GM12878 (cell line): ENCODE measurements around the gene S100A4. TPM values are rescaled to one million over a fixed set of nuclear protein-coding genes. Genes with fewer than 3 reads are reported as not detected.

Experiments
- ATAC-seq: fragments of 200-7000 bp; cut with Tn5 transposase; 3 replicates; pipeline ENCODE4 v1.9.1; 2020; ENCODE audit warnings: mild to moderate bottlenecking, moderate library complexity
- BruUV-seq: library from RNA; stranded (reverse); fragments of 400-500 nt; replicated peaks from 2 replicates; lab custom pipeline; 2021; lab: Mats Ljungman, UMichigan
- CTCF ChIA-PET: fragments of 300-600 bp; sonication (Branson Sonifier 250); formaldehyde crosslinking; extraction: SDS; loops from one replicate; lab custom pipeline; 2021; ENCODE audit warnings: inconsistent platforms; lab: Yijun Ruan, JAX
- POLR2A ChIA-PET: fragments of 350-600 bp; formaldehyde crosslinking; extraction: SDS; loops from one replicate; lab custom pipeline; 2021; ENCODE audit warnings: inconsistent platforms; lab: Charles Lee
- RAD21 ChIA-PET: fragments of 300-600 bp; sonication (Branson Sonifier 250); formaldehyde crosslinking; loops from one replicate; lab custom pipeline; 2023; ENCODE audit warnings: antibody characterized with exemption; ENCODE audit not compliant: unreplicated experiment; lab: Charles Lee
- SMC1A ChIA-PET: fragments of 300-600 bp; sonication (Branson Sonifier 250); formaldehyde crosslinking; loops from one replicate; lab custom pipeline; 2023; ENCODE audit not compliant: unreplicated experiment, uncharacterized antibody; lab: Charles Lee
- DNase-seq: peaks from one replicate; pipeline ENCODE4 v3.0.0-alpha.2; 2011; ENCODE audit warnings: low read depth, low spot score
- FAIRE-seq: peaks from 3 replicates; lab custom pipeline; 2011; peaks lifted over from hg19 to GRCh38; lab: Jason Lieb, UNC
- H2AFZ ChIP-seq: 2 replicates; pipeline ENCODE4 v1.6.0; 2011; ENCODE audit warnings: low read depth, low read length, control low read depth; ENCODE audit not compliant: control insufficient read depth
- H3K27ac ChIP-seq: 2 replicates; pipeline ENCODE4 v1.5.1; 2011; ENCODE audit warnings: control low read depth; ENCODE audit not compliant: control insufficient read depth, insufficient read depth
- H3K27me3 ChIP-seq, 2 experiments: replicated peaks in 1 of 2; 2 replicates each; pipeline versions ENCODE4 v1.6.0 to v1.6.1; 2011; ENCODE audit warnings: low read length in 1 of 2; ENCODE audit not compliant: control insufficient read depth in 2 of 2, insufficient read depth in 2 of 2
- H3K36me3 ChIP-seq, 2 experiments: 2 replicates each; pipeline ENCODE4 v1.5.1; 2011; ENCODE audit warnings: low read length in 1 of 2; ENCODE audit not compliant: control insufficient read depth in 2 of 2, insufficient read depth in 2 of 2
- H3K4me1 ChIP-seq: 2 replicates; pipeline ENCODE4 v1.6.1; 2011; ENCODE audit warnings: mild to moderate bottlenecking, low read length, moderate library complexity, mixed read lengths; ENCODE audit not compliant: control insufficient read depth, insufficient read depth
- H3K4me2 ChIP-seq: 2 replicates; pipeline ENCODE4 v1.6.0; 2011; ENCODE audit warnings: control low read depth; ENCODE audit not compliant: control insufficient read depth, insufficient read depth
- H3K4me3 ChIP-seq: fragments of 200-600 bp; sonication (generic); 2 replicates; pipeline ENCODE4 v1.5.1; 2016
- H3K79me2 ChIP-seq: 2 replicates; pipeline ENCODE4 v1.6.0; 2011; ENCODE audit warnings: low read length; ENCODE audit not compliant: control insufficient read depth, insufficient read depth
- H3K9ac ChIP-seq: 2 replicates; pipeline ENCODE4 v1.8.0; 2011; ENCODE audit warnings: low read length, control low read depth, mixed read lengths; ENCODE audit not compliant: control insufficient read depth, insufficient read depth
- H3K9me3 ChIP-seq: replicated peaks from 3 replicates; pipeline ENCODE4 v1.5.1; 2011; ENCODE audit warnings: mild to moderate bottlenecking, low read length; ENCODE audit not compliant: control insufficient read depth, insufficient read depth
- H4K20me1 ChIP-seq: 2 replicates; pipeline ENCODE4 v1.6.0; 2011; ENCODE audit not compliant: control insufficient read depth, insufficient read depth
- ATF7 ChIP-seq: fragments of 450-650 bp; IDR thresholded peaks from 2 replicates; pipeline ENCODE4 v1.6.1; 2016; ENCODE audit warnings: low read depth, mild to moderate bottlenecking
- BCL3 ChIP-seq: IDR thresholded peaks from 2 replicates; pipeline ENCODE4 v1.6.1; 2011; ENCODE audit warnings: borderline replicate concordance, low read depth, mild to moderate bottlenecking, moderate library complexity, low read length; ENCODE audit not compliant: insufficient read depth, poor library complexity, severe bottlenecking
- BHLHE40 ChIP-seq, 2 experiments: fragments of 450-650 bp in 1 of 2; IDR thresholded peaks; 2 replicates each; pipeline ENCODE4 v1.6.1; 2011 to 2017; ENCODE audit warnings: low read depth in 2 of 2, borderline replicate concordance in 1 of 2, improper control_type of control experiment in 1 of 2, low read length in 1 of 2, mild to moderate bottlenecking in 1 of 2
- CBX5 ChIP-seq: sonication (generic); IDR thresholded peaks from 2 replicates; pipeline ENCODE4 v1.6.1; 2016; ENCODE audit warnings: low read depth, moderate library complexity, mild to moderate bottlenecking, inconsistent platforms
- IKZF1 ChIP-seq: fragments of 450-650 bp; conservative IDR thresholded peaks from 2 replicates; pipeline ENCODE4 v1.6.1; 2017; ENCODE audit warnings: antibody characterized with exemption, mild to moderate bottlenecking
- IRF4 ChIP-seq: IDR thresholded peaks from 2 replicates; pipeline ENCODE4 v1.6.1; 2011; ENCODE audit warnings: low read depth, low read length
- MXI1 ChIP-seq: fragments of 150-350 bp; IDR thresholded peaks from 2 replicates; pipeline ENCODE4 v1.6.1; 2011; ENCODE audit warnings: low read depth, mild to moderate bottlenecking, inconsistent platforms, low read length, improper control_type of control experiment
- NFYA ChIP-seq: IDR thresholded peaks from 2 replicates; pipeline ENCODE4 v1.6.1; 2011; ENCODE audit warnings: low read depth, mild to moderate bottlenecking, low read length, improper control_type of control experiment, borderline replicate concordance
- RAD21 ChIP-seq: IDR thresholded peaks from 2 replicates; pipeline ENCODE4 v1.6.1; 2011; ENCODE audit warnings: mild to moderate bottlenecking, low read depth, low read length, moderate library complexity; ENCODE audit not compliant: insufficient read depth
- RB1 ChIP-seq: fragments of 450-650 bp; formaldehyde crosslinking; IDR thresholded peaks from 2 replicates; pipeline ENCODE4 v1.6.1; 2017; ENCODE audit warnings: mild to moderate bottlenecking, borderline replicate concordance
- RELA ChIP-seq: fragments of 450-650 bp; IDR thresholded peaks from 2 replicates; pipeline ENCODE4 v1.8.0; 2014; ENCODE audit warnings: borderline replicate concordance; ENCODE audit not compliant: partially characterized antibody
- SMC3 ChIP-seq: IDR thresholded peaks from 2 replicates; pipeline ENCODE4 v1.6.1; 2011; ENCODE audit warnings: low read length, improper control_type of control experiment, borderline replicate concordance
- SREBF1 ChIP-seq: IDR thresholded peaks from 2 replicates; pipeline ENCODE4 v1.6.1; 2012; ENCODE audit warnings: mild to moderate bottlenecking, low read length
- YY1 ChIP-seq: IDR thresholded peaks from 2 replicates; pipeline ENCODE4 v1.6.1; 2011; ENCODE audit warnings: low read depth, mild to moderate bottlenecking, low read length
- ZBTB33 ChIP-seq: fragments of 450-650 bp; IDR thresholded peaks from 2 replicates; pipeline ENCODE4 v1.6.1; 2017; ENCODE audit warnings: mild to moderate bottlenecking
- WGBS: methylation state at CpG from one replicate; pipeline ENCODE4 v1.1.6; 2016; ENCODE audit warnings: low lambda C conversion rate; ENCODE audit not compliant: insufficient replicate concordance, insufficient coverage; ENCODE audit errors: missing lambda C conversion rate; 5-methylcytosine and 5-hydroxymethylcytosine counted together
- in situ Hi-C: fragments of 300-500 bp; cut with MboI; formaldehyde crosslinking; loops from 9 replicates; pipeline ENCODE4 v1.14.3; 2018; ENCODE audit warnings: mixed read lengths
- intact Hi-C: fragments of 100-400 bp; cut with micrococcal nuclease; formaldehyde crosslinking; loops from one replicate; pipeline ENCODE4 v1.14.2; 2022; ENCODE audit not compliant: unreplicated experiment
- polyA plus RNA-seq, 11 experiments: library from polyadenylated mRNA; depleted of rRNA in 4 of 11; unstranded in 6 of 11; stranded (reverse) in 5 of 11; fragments of >200 nt; fragmentation: Nextera tagmentation in 4 of 11; fragmentation: Illumina TruSeq in 1 of 11; extraction: Ambion mirVana in 4 of 11; extraction: Trizol in 1 of 11; gene quantifications; 1 replicate in 1 of 11; 2 replicates in 10 of 11; pipeline versions ENCODE4 v1.2.1 to v1.2.3, GENCODE V29; 2011 to 2016; ENCODE audit warnings: inconsistent platforms in 2 of 11, missing spikeins in 2 of 11, low read depth in 1 of 11
- total RNA-seq, 4 experiments: library from RNA; depleted of rRNA in 3 of 4; stranded (reverse); fragments of >200 nt in 3 of 4; fragmentation: Illumina TruSeq in 1 of 4; extraction: Trizol in 1 of 4; gene quantifications; 2 replicates each; pipeline versions ENCODE4 v1.2.1 to v1.2.3, GENCODE V29; 2013 to 2021
- TF ChIP-seq, protein P1 (sequence below): fragments of 450-650 bp; IDR thresholded peaks from 2 replicates; pipeline ENCODE4 v1.6.1; 2016; ENCODE audit warnings: mild to moderate bottlenecking
- TF ChIP-seq, protein P2 (sequence below): IDR thresholded peaks from 2 replicates; pipeline ENCODE4 v1.6.1; 2011; ENCODE audit warnings: borderline replicate concordance, low read depth, mild to moderate bottlenecking, moderate library complexity, mixed read lengths, low read length; ENCODE audit not compliant: insufficient read depth; ENCODE audit errors: extremely low read length
- TF ChIP-seq, protein P3 (sequence below): IDR thresholded peaks from 2 replicates; pipeline ENCODE4 v1.6.1; 2012; ENCODE audit warnings: low read depth, low read length, improper control_type of control experiment

Gene S100A4
- total and polyA plus RNA-seq, 10 of the 15 experiments (the other 5 are each of a cell fraction or from before 2014, with no cell fraction given) = 4.3 to 104 (median 27.3) TPM

- peak overlapping the region; percentile 16 for H2AFZ ChIP-seq
- TF ChIP-seq SREBF1 (no peak), NFYA (no peak), IRF4 (no peak), RAD21 (peak; percentile 92), RB1 (0 out of 2 replicates have a peak, but pooled peaks have one; percentile 44), RELA (peak; percentile 57), MXI1 (peak; percentile 32; the same call in 1 of the 2 replicates), IKZF1 (peak; percentile 28; the same call in 1 of the 2 replicates), ATF7 (no peak), BCL3 (no peak), YY1 (peak; percentile 45; the same call in 1 of the 2 replicates), CBX5 (no peak), SMC3 (peak; percentile 84), ZBTB33 (no peak), BHLHE40 (IDR thresholded peaks at IDR 0.05; ENCODE audit: borderline replicate concordance in 1 of 2, low read depth in 2 of 2, low read length in 1 of 2) (peak in 1 of 2 experiments; percentile 52; a peak in 1 of 4 replicates)
- TF ChIP-seq, protein P1, sequence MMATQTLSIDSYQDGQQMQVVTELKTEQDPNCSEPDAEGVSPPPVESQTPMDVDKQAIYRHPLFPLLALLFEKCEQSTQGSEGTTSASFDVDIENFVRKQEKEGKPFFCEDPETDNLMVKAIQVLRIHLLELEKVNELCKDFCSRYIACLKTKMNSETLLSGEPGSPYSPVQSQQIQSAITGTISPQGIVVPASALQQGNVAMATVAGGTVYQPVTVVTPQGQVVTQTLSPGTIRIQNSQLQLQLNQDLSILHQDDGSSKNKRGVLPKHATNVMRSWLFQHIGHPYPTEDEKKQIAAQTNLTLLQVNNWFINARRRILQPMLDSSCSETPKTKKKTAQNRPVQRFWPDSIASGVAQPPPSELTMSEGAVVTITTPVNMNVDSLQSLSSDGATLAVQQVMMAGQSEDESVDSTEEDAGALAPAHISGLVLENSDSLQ = peak; percentile 42; the same call in 1 of the 2 replicates
- TF ChIP-seq, protein P2, sequence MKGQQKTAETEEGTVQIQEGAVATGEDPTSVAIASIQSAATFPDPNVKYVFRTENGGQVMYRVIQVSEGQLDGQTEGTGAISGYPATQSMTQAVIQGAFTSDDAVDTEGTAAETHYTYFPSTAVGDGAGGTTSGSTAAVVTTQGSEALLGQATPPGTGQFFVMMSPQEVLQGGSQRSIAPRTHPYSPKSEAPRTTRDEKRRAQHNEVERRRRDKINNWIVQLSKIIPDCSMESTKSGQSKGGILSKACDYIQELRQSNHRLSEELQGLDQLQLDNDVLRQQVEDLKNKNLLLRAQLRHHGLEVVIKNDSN = peak; percentile 47
- TF ChIP-seq, protein P3, sequence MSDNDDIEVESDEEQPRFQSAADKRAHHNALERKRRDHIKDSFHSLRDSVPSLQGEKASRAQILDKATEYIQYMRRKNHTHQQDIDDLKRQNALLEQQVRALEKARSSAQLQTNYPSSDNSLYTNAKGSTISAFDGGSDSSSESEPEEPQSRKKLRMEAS = peak; percentile 74
Measured at GRCh38 chr1:153510984-153511410, 34.6 kb downstream of the S100A4 start.

More at GRCh38 chr1:153510984-153511410, 34.6 kb downstream of the S100A4 start:
- no peaks in the 10 kb centered on the region for H3K36me3 ChIP-seq
- WGBS = 0% methylated on average over 7 of the region's 7 CpGs
- in situ Hi-C loops (no loop called here), intact Hi-C loops (loop anchor here (1.0 to 5.0 kb wide), 4 partner anchors 57 to 236 kb away; partner anchors contain the start of genes ILF2 and S100A14)
- POLR2A ChIA-PET = interaction anchor here (1.1 to 1.4 kb wide), 2 partner anchors 22 to 34 kb away, joined by 3 read pairs; no protein-coding TSS in a partner anchor
- BruUV-seq = no TSS peak
- CTCF ChIA-PET = interaction anchor here (0.6 to 7.3 kb wide), 46 partner anchors 9 to 744 kb away, joined by 3 to 191 read pairs (median 4); partner anchors contain the start of genes CHTOP, DENND4B, ILF2 and JTB
- RAD21 ChIA-PET = interaction anchor here (0.6 to 4.5 kb wide), 19 partner anchors 9 to 270 kb away, joined by 3 to 59 read pairs (median 4); partner anchors contain the start of genes CHTOP, ILF2, S100A14 and S100A2
- H4K20me1 ChIP-seq = no peaks in the 10 kb centered on the region
- H3K4me3 ChIP-seq = no peak overlapping the region
- H3K4me1 ChIP-seq = no peaks in the 10 kb centered on the region
- DNase-seq (no peak), FAIRE-seq (peak; percentile 96), ATAC-seq (peak; percentile 97)
- no peaks in the 10 kb centered on the region for H3K79me2 ChIP-seq
- no peaks in the 10 kb centered on the region for H3K27me3 ChIP-seq
- no peaks in the 10 kb centered on the region for H3K9me3 ChIP-seq
- no peak overlapping the region for H3K27ac ChIP-seq
- SMC1A ChIA-PET = interaction anchor here (0.7 to 3.7 kb wide), 31 partner anchors 10 to 476 kb away, joined by 3 to 41 read pairs (median 4); partner anchors contain the start of genes PGLYRP3, RAB13 and S100A6
- H3K4me2 ChIP-seq = no peak overlapping the region
- H3K9ac ChIP-seq = no peak overlapping the region
